ENCODE data around the gene SDE2.
"Not testable (repeated sequence)": the region's sequence is repeated elsewhere in the genome, so short reads cannot be mapped to it uniquely, and the experiment has no call there.

The SDE2 gene

GRCh38 chr1:225973158-225973557, 26.0 kb downstream of the SDE2 start:
- DNase-seq, result no peak

- no peak for DNase-seq
Observed at GRCh38 chr1:225972344-225973152, 26.6 kb downstream of the SDE2 start.

- not testable (repeated sequence) for DNase-seq
Observed at GRCh38 chr1:225970592-225971157, 28.5 kb downstream of the SDE2 start.

- DNase-seq, result not testable (repeated sequence)
Observed at GRCh38 chr1:225969751-225970150, 29.4 kb downstream of the SDE2 start.

- no peak for DNase-seq
Observed at GRCh38 chr1:225965231-225965630, 33.9 kb downstream of the SDE2 start.

GRCh38 chr1:225963735-225964530, 35.2 kb downstream of the SDE2 start:
- no peak for DNase-seq

- DNase-seq, result peak; percentile 83
Observed at GRCh38 chr1:225962440-225962975, 36.6 kb downstream of the SDE2 start.

GRCh38 chr1:225961659-225962439, 37.3 kb downstream of the SDE2 start:
- no peak for DNase-seq

- DNase-seq, result no peak
Observed at GRCh38 chr1:225958041-225958440, 41.1 kb downstream of the SDE2 start.

- DNase-seq, result no peak
Observed at GRCh38 chr1:225954753-225955152, 44.4 kb downstream of the SDE2 start.

GRCh38 chr1:225953315-225953714, 45.8 kb downstream of the SDE2 start:
- DNase-seq, result no peak

GRCh38 chr1:225950905-225951497, 48.1 kb downstream of the SDE2 start:
- DNase-seq, result no peak

GRCh38 chr1:225949041-225949440, 50.1 kb downstream of the SDE2 start:
- no peak for DNase-seq

- DNase-seq, result no peak
Observed at GRCh38 chr1:225946803-225947202, 52.3 kb downstream of the SDE2 start.

GRCh38 chr1:225946082-225946620, 53.0 kb downstream of the SDE2 start:
- DNase-seq, result no peak

- no peak for DNase-seq
Observed at GRCh38 chr1:225945564-225945963, 53.6 kb downstream of the SDE2 start.

- no peak for DNase-seq
Observed at GRCh38 chr1:225944951-225945350, 54.2 kb downstream of the SDE2 start.

- DNase-seq, result no peak
Observed at GRCh38 chr1:225944387-225944786, 54.8 kb downstream of the SDE2 start.

- DNase-seq, result no peak
Observed at GRCh38 chr1:225943582-225943981, 55.6 kb downstream of the SDE2 start.

GRCh38 chr1:225942574-225942973, 56.6 kb downstream of the SDE2 start:
- DNase-seq, result no peak

- no peak for DNase-seq
Observed at GRCh38 chr1:225941942-225942222, 57.3 kb downstream of the SDE2 start.

Measured in activated CD4-positive, alpha-beta T cell treated with anti-CD3 and anti-CD28 coated beads for 48 hours (primary cell).